CD4-positive, alpha-beta T cell treated with Interferon alpha-2 for 1 hour (primary cell): ENCODE results near the gene ANKRD9.
A peak's percentile ranks its signal among the peaks of the same experiment; 100 is the strongest.
"Not testable (repeated sequence)": the region's sequence is repeated elsewhere in the genome, so short reads cannot be mapped to it uniquely, and the experiment has no call there.

Experiments used
- DNase-seq, 2 donors: peaks; one replicate each; pipeline ENCODE4 v3.0.0-alpha.2; 2020 to 2022

ANKRD9 gene

DNA sequence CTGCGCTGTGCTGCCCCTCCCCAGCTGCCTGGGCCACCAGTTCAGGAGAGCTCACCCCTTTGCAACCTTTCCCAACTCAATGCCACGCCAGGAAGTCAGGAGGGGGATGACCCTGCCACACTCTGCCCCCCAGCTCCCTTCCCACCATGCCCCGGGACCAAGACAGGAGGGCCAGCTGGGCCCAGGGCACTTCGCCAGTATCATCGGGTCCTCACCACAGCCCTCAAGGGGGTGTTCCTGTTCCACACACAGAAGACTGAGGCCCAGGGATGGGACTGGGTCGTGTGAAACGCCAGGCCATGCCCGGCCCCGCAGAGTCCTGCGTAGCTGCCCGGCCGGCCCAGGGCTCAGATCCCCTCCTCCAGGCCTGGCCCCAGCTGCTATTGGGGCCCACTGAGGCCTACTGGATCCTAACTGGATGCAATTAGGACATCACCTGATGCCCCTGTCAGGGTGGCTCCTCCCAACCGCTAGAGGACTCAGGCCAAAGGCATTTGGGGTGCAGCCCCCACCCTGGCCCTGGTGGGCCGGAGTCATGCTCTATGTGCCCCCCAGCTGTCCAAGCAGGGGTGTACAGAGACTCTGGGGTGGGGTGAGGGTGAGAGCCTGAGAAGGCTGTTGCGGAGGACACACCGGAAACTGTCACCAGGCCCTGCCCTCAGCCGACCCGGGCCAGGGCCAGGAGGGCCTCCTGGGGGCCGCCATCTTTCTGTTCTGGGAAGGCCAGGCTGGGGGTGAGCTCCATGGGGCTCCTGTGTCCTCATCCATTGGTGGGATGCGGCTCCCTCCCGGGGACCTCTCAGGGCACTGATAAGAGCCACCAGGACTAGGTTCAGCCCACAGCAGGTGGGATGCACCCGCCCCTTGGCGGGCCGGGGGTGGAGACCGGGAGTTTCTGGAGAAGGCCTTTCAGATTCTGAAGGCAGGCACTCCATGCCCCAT lies 29.3 kb upstream of the ANKRD9 start:
- no peak for DNase-seq

DNA sequence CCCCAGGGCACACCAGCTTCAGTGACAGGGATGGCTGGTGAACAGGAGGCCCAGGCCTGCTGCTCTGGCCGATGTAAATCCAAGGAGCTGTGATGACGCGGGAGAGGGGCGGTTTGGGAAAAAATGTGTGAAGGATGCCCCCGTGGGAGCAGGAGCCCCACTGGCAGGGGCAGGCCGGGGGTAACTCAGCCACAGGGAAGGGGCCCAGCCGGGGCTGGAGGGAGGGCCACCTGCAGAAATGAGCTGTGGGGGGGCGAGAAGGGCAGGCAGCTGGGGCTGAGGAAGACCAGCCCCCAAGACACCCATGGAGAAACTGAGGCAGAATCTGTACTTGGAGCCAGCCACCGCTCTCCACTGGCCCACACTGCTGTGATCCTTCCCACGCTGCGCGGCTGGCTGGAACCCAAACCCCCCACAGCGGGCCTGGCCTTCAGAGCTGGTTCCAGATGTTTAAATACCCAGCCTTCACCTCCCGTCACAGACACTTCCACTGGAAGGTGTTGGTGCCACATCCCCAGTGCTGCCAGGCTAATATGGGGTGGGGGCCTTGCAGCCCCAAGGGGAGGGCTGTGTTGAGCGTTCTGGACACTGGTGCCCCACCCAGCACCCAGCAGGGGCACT lies 28.5 kb upstream of the ANKRD9 start:
- no peak for DNase-seq

GRCh38 chr14:102532204-102532658 lies 22.7 kb upstream of the ANKRD9 start:
- DNase-seq, result no peak

DNA sequence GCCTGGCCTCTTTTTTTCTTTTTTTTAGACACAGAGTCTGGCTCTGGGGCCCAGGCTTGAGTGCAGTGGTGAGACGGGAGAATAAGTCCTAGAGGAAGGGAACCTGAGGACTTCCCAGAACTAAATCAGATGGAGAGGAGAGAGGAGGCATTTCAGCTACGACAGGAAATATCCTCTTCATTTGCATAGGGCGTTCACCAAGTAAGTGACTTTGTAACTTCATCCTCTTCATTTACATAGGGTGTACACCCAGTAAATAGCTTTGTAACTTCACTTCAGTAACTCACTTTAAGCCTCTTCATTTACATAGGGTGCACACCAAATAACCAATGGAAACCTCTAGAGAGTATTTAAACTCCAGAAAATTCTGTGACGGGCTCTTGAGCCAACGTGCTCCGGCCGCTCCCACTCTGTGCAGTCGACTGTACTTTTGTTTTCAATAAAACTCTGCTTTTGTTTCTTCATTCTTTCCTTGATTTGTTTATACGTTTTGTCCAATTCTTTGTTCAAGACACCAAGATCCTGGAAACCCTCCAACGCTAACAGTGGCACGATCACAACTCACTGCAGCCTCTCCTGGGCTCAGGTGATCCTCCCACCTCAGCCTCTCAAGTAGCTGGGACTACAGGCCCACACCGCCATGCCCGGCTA lies 21.4 kb upstream of the ANKRD9 start:
- peak in 1 of 2 donors; percentile 23 for DNase-seq

- DNase-seq, result no peak
These were observed 19.0 kb upstream of the ANKRD9 start for GRCh38 chr14:102528431-102529170.

DNA sequence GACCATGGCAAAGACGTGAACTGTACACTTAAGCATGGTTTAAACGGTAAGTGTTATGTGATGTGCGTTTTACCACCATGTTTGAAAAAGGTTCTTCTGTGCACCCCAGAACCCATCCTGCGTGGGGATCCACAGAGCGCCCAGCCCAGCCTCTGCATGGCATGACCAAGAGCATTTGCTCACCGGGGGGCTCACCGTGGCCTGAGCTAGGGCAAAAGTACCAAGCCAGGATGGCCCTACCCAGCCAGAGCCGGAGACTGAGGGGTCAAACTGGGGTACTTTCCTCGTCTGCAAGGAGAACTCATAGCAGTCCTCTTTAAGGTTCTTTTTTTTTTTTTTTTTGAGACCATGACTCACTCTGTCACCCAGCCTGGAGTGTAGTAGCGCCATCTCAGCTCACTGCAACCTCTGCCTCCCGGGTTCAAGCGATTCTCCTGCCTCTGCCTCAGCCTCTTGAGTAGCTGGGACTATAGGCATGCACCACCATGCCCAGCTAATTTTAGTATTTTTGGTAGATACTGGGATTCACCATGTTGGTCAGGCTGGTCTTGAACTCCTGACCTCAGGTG lies 16.4 kb upstream of the ANKRD9 start:
- DNase-seq, result peak in 1 of 2 donors; percentile 5

- peak; percentile 18 to 60 for DNase-seq
These were observed 15.8 kb upstream of the ANKRD9 start for GRCh38 chr14:102525219-102525928.

- peak; percentile 93 to 94 for DNase-seq
These were observed 15.1 kb upstream of the ANKRD9 start for GRCh38 chr14:102524451-102525218.

DNA sequence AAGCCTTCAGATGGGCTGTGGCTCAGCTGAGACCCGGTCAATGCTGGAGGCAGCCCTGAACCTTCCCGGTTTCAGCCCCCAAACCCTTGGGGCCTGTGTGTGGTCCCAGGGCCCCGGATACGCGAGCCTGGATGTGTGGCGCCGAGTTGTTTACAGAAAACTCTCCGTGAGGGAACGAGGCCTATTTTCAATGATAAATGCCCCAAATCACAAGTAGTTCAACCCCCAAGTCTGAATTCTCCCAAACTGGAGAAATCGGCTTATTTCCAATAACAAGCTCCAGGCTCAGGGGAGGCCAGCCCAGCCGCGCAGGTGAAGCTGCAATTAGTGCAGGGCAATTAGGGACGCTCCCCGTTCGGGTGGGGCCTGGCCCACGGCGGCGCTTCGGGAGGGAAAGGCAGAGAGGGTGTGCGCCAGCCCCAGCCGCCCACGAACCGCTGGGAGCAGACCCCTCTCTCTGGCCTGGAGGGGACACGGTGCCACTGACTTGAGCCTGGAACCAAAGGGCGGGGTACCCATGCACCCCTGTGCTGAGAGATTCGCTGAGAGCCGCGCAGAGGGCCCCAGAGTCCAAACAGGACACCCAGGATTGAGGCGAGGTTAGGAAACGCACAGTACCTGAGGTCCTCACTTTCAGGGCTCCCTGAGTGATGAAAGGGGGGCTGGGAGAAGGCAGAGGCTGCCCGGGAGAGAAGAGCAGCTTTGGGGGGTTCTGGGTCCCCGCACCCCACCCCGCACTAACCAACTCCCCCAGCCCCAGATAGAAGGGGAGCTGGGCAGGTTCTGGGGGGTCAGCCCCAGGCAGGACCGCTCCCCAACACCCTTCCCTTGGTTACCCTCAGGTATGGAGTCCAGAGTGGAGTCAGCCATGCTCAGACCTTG lies 14.2 kb upstream of the ANKRD9 start:
- DNase-seq, result peak in 1 of 2 donors; percentile 6

GRCh38 chr14:102523200-102523568 lies 13.6 kb upstream of the ANKRD9 start:
- no peak for DNase-seq

- DNase-seq, result not testable (repeated sequence)
These were observed 10.1 kb upstream of the ANKRD9 start for GRCh38 chr14:102519709-102520108.

DNA sequence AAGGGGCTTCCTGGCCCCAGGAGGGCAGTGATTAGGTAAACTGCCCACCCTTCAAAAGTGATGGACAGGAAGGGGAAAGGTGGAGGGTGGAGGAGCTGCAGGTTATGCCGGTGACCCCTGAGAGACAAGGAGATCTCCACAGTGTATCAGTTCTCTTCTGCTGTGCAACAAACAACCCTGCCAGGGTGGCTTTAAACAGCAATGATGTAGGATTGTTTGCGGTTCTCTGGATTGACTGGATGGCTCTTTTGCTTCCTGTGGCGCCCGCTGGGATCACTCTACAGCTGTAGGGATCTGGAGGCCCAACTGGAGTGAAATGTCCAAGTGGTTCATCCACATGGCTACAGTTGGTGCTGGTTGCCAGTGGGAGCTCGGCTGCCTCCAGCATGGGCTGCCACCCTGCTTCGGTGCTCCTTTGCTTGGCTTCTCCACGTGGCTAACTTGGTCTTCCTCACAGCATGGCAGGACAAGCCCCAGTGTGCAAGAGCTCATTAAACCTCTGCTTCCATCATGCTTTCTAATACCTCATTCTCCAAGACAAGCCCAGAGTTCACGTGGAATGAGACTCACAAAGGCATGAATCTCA lies 8.6 kb upstream of the ANKRD9 start:
- DNase-seq, result no peak

DNA sequence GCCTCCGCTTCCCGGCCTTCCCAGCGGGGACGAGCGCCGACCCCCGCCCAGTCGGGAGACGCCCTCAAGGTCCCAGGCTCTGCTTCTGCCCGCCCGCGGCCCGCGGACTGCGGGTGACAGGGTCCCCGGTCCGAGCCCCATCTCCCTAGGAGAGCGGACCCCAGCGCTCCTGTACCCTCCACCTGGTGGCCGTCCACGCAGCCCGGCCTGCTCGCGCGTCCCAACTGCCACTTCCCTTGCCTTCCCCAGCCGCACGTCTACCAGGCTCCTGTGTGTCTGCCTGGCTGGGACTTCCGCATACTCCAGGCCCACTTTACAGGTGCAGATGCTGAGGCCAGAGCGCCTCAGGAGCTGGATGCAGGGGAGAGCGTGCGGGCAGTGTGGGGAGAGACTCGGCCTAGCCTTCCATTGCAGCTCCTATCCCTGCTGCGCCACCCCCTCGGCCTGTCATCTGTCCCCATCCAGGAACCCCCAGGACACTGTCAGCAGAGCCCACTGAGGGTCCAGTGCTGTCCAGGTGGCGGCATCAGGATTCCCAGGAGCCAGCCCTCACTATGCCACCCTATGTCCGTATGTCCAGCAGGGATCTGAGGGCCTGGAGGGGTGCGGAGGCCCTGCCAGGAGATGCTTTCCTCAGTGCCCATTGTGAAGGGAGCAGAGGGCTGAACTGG lies 8.0 kb upstream of the ANKRD9 start:
- no peak for DNase-seq

DNA sequence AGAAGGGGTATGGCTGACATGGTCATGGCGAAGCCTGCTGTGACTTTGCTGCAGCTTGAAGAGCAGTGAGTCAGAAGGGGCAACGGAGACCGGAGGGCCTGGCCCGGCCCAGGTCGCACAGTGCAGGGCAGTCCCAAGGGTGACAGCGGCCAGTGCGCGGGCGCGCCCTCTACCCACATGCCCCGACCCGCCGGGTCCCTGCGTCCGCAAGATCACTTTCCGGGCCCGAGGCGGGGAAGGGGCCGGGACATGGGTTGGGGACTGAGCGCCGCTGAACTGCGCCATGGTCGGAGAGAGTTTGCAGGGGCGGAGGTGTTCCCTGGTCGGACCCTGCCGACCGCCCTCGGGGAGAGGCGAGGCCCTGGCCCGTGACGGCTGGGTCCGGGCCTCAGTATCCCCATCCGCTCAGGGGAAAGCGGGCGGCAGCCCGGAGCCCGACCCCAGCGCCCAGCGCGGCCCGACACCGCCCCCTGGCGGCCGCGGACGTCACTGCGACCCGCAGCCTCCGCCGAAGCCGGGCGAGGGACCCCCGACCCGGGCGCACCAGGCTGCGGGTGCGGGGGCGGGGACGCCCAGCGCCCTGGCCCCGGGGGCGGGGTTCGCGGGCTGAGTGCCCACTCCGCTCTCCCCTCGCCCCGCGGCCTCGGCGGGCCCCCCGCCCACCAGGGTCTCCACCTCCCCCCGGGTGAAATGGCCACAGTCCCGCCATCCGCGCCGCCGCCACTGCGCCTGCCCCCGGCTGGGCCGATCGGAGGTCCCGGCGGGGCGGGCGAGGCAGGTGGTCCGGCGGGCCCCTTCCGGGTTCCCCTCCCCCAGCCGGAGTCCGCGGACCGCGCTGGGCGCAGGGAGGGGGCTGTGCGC lies 7.2 kb upstream of the ANKRD9 start:
- peak; percentile 46 to 65 for DNase-seq

DNA sequence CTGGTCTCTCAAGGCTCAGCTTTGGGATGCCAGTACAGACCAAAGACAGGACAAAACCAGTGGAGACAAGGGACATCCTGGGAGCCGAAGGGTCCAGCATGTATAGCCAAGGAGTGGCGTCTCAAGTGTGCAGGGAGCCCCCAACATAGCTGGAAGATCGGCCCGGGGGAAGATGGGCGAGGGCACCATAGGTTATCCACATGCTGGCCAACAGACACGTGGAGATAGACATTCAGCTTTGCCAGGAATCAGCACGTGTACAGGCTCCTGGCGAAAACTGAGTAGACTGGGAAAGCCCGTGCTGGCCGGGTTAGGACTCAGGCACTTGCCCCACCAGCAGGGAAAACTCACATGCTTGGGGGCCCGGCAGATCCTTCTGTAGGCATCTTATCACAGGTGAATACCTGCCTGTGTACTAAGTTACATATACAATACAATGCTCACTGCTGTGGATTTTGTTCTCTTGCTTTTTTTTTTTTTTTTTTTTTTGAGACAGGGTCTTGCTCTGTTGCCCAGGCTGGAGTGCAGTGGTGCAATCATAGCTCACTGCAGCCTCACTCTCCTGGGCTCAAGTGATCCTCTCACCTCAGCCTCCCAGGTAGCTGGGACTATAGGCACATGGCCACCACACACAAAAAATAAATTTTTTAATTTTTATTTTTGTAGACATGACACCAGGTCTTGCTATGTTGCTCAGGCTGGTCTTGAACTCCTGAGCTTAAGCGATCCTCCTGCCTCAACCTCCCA lies 5.6 kb upstream of the ANKRD9 start:
- DNase-seq, result no peak

DNA sequence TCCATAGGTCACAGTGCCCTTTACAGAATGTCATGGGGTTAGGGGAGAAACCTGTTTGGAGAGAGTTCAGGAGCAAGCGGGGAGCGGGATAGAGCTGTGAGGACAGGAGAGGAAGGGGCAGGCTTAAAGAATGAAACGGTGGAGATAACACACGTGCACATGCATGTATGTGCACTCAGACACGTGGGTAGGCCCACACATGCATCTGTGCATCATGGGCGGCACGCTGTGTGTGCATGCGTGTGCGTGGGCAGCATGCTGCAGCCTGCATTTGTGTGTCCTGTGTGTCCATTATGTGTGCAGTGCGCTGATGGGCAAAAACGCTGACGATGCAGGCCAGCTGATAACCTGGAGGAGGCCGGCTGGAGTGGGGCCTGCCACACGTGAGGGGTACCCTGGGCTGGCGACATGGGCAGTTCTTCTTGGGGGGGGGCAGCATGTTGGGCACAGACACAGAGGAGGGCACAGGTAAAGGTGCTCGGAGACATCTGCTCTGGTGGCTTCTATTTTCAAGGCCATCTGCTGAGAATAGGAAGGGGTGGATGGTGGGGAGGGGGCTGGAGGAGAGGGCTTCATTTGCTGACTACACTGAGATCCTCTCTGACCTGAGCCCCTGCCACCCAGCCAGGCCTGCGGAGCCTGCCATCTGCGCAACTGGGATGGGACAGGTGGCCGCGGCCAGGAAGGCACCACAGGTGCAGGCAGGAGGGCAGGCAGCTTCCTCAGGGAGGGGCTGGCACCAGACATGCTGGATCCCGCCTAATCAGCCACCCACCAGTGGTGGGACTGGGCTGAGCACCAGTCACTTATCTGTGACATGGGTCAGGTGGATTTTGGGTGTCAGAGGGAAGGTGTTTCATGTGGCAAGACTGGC lies 4.6 kb upstream of the ANKRD9 start:
- DNase-seq, result no peak
